HG03095 (cell line): Measurements from ENCODE around the gene EARS2.
A peak's percentile ranks its signal among the peaks of the same experiment; 100 is the strongest.
"Not testable (repeated sequence)": the region's sequence is repeated elsewhere in the genome, so short reads cannot be mapped to it uniquely, and the experiment has no call there.

Source experiments
- ATAC-seq: cut with Tn5 transposase; IDR thresholded peaks from one replicate; pipeline ENCODE4 v1.9.1; 2021; ENCODE audit warnings: moderate library complexity; ENCODE audit not compliant: unreplicated experiment

Gene EARS2

DNA sequence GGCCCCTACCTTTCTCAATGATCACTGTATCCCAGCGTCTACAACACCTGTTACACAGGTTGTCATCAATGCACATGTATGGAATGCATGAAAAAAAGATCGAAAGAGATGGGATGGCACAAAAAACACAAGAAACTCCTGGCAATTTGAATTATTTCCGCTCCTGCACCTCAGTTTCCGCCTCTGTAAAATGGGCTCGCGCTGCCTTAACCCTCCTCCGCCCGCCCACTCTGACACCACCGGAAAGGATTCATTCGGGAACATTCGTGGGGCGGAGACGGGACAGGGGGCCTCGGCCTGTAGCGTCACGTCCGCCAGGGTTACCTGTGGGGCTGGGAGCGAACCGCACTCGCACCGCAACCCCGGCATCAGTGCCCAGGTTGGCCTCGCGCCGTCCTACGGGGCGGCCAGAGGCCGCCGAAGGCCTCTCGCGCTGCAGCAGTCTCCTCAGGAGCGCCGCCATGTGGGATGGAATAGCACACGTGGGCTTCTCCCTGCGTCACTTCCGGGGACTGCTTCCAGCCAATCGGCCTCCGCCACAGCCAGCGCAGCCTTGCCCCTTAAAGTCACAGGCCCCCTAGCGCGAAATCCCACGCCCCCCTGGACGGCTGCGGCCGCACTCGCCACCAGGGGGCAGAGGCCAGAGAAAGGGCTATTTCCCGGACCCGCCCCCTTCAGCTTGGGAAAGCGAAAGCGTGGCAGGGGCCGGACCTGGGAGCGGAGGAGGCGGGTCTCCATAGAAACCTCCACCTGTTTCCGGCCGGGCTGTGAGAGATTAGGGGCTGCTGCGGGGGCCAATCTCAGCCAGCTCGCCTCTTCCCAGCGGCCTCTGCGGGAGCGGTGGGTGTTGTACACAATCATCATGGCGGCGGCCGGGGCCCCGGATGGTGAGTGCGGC, at the start of gene EARS2, which contains the start of gene UBFD1:
EARS2 (minus strand) TSS at position 470 of the 898 bp plus-strand sequence; CDS start at position 463, 7 bp downstream.
UBFD1 (plus strand) TSS at position 847 of the 898 bp plus-strand sequence; CDS start at position 863, 16 bp downstream.
- ATAC-seq = peak; percentile 85

DNA sequence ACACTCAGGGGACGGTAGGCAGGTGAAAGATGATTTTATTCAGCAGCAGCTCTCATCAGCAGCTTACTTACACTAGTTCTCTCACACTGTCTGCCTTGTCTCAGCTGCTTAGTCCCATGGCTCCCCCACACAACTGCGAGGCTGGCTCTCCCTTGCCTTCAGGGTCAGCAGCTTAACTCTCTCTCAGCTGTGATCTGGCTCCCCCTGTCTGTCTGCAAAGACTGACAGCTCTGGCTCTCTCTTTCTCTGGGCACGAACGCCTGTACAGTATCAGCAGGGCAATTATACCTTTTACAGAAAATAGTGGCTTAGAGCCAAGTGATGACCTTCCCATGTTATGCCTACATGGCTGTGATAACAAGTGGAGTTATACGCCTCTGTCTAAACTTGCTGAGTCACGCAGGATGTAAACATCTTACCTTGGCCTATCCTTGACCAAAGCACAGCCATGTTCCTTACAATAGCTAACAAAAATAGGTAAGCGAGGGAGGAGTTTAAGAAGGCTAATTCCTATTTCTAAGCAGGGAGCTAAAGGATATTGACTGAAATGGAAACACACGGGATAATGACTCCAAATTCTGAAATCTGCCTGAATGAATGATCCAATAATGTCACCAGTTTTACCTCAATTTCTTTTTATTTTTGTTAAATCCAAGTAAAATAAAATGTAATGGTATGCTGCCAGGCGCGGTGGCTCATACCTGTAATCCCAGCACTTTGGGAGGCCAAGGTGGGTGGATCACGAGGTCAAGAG, 40.0 kb upstream of the EARS2 start:
- ATAC-seq = no peak

GRCh38 chr16:23595951-23596720, 39.0 kb upstream of the EARS2 start, which contains the start of gene NDUFAB1:
Gene NDUFAB1 (minus strand): TSS chr16:23596316. CDS start chr16:23596290, 26 bp downstream.
- peak; percentile 89 for ATAC-seq

GRCh38 chr16:23595246-23595950, 38.2 kb upstream of the EARS2 start:
- no peak for ATAC-seq

- no peak for ATAC-seq
Measured at GRCh38 chr16:23594186-23594585, 37.0 kb upstream of the EARS2 start.

DNA sequence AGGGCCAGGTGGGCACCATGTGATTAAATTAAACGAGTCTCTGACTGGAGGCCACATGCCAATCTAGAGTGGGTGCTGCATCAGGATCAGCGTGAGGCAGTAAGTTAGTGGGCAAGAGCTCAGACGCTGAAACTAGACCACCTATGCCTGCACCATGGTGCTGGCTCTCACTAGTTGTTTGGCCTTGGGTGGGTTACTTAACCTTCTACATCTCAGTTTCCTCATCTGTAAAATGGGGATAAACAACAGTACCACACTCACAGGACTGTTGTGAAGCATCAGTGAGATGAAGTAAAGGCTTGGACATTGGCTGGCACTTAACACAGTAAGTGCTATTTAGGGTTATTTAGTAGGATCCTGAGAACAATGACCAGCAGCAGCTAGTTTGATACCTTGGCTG, 33.0 kb upstream of the EARS2 start:
- ATAC-seq = no peak

DNA sequence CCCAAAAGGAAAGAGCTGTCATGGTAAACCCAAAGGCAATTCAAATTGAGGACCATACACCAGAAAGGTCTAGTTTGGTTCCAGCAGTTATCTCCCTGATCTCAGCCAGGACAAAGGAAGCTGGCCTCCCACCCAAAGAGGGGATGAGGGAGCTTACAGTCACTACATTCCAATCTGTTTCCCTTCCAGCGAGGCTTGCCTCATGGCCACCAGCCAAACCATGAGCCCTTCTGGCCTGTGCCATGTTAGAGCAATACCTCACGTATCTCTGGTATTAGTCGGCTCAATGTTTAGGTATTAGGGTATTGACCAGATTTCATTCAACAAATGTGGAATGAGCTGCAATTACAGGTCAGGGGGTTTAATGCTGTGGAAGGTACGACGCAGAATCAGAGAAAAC, 30.6 kb upstream of the EARS2 start:
- ATAC-seq = no peak

GRCh38 chr16:23584186-23585076, 27.3 kb upstream of the EARS2 start:
- no peak for ATAC-seq

DNA sequence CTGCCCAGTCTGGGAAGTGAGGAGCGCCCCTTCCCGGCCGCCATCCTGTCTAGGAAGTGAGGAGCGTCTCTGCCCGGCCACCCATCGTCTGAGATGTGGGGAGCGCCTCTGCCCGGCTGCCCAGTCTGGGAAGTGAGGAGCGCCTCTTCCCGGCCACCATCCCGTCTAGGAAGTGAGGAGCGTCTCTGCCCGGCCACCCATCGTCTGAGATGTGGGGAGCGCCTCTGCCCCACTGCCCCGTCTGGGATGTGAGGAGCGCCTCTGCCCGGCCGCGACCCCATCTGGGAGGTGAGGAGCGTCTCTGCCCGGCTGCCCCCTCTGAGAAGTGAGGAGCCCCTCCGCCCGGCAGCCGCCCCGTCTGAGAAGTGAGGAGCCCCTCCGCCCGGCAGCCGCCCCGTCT, 26.1 kb upstream of the EARS2 start:
- not testable (repeated sequence) for ATAC-seq

DNA sequence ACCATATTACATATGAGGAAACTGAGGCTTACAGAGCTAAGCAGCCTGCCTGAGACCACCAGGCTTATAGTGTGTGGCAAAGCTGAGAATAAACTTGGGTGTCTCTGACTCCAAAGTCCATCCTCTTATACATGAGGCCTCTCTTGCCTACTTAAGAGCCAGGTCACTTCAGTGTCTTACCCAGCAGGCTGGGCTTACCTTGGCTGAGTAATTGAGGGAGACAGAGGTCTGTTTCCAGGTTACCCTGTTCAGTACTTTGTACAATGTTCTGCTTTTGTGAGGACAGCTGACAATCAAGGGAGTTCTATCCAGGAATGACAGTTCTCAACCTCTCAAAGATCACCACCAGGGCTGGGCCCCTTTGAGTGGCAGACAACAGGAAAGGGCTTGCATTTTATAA, 24.6 kb upstream of the EARS2 start:
- no peak for ATAC-seq

DNA sequence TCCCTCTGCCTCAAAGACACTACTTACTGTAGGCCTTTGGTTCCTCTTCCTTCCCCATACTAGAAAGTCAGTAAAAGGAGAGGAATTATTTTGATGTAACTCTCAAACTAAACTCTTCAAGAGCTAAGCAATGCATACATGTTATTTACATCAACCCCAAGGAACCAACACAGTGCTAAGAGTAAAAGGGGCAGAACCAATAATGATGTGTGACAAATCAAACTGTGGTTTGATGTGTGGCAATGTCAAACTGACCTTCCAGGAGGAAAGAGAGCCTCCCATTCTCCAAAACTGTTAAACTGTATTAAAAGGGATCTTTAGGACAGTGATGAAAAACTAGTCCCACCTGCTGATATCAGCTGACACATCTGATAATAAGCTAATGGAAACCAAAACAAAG, 23.2 kb upstream of the EARS2 start:
- no peak for ATAC-seq

DNA sequence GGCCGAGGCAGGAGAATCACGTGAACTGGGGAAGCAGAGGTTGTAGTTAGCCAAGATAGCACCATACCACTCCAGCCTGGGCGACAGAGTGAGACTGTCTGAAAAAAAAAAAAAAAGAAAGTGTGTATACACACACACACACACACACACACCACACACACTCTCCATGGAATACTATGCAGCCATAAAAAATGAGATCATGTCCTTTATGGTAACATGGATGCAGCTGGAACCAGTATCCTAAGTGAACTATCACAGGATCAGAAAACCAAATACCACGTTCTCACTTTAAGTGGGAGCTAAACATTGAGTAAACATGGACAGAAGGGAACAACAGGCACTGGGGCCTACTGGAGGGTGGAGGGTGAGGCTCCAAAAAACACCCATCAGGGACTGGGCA, 22.2 kb upstream of the EARS2 start:
- no peak for ATAC-seq

GRCh38 chr16:23578101-23578830, 21.1 kb upstream of the EARS2 start:
- no peak for ATAC-seq

GRCh38 chr16:23577493-23577892, 20.3 kb upstream of the EARS2 start:
- no peak for ATAC-seq

- no peak for ATAC-seq
Measured at GRCh38 chr16:23575834-23576233, 18.7 kb upstream of the EARS2 start.

- ATAC-seq = no peak
Measured at GRCh38 chr16:23573817-23574216, 16.7 kb upstream of the EARS2 start.

DNA sequence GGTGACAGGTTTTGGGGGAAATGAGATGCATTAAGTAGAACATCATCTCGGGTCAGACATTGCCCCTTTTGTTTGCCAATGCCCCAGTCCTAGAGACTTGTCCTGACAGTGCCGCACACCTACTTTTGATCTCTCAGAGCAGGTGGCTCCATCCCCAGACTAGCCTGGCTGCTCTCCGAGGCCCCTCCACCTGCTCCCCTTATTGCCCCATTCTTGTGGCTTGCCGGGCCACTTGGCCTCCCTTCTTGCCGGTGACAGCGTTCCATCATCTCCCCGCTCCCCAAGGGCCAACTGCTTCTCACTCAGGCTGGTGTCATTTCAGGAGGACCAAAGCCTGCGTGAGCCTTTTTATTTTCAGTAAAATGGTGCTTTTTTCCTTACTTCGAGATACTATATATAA, 15.2 kb upstream of the EARS2 start:
- no peak for ATAC-seq

DNA sequence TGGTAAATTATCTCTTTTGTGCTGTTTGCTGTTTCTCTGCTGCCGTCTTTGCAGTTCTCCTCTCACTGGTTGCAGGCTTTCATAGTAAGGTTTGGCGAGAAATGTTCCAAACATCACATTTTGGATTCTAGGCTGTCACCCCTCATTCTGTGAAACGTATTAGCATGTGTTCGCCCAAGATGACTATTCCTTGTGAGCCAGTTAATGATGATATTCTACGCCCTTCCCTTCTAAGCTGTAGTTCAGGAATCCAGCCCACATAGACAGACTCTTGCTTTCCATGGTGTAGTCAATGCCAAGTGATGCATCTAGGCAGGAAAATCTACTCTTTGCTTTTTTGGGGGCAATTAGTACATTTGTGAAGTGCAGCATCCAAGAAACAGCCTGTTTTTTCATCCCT, 14.7 kb upstream of the EARS2 start:
- ATAC-seq = no peak
